ENCODE results near the gene OIT3.

DNA sequence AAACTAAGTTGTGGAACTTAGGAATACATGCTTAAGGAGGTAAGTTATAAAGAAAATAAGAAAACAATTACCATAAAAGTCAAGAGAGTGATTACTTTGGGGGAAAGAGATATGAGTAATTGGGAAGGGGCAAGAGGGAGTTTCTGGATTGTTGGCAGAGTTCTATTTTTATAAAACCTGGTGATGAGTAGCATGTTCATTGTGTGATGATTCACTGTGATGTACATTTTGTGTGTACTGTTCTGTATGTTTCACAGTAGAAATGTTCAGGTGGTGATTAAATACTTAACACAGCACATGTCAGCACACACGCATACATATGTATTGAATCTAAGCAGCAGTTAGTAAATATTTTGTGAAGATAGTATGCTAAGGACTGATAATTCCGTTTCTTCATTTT lies 9.7 kb upstream of the OIT3 start:
- TF ChIP-seq, protein P1, sequence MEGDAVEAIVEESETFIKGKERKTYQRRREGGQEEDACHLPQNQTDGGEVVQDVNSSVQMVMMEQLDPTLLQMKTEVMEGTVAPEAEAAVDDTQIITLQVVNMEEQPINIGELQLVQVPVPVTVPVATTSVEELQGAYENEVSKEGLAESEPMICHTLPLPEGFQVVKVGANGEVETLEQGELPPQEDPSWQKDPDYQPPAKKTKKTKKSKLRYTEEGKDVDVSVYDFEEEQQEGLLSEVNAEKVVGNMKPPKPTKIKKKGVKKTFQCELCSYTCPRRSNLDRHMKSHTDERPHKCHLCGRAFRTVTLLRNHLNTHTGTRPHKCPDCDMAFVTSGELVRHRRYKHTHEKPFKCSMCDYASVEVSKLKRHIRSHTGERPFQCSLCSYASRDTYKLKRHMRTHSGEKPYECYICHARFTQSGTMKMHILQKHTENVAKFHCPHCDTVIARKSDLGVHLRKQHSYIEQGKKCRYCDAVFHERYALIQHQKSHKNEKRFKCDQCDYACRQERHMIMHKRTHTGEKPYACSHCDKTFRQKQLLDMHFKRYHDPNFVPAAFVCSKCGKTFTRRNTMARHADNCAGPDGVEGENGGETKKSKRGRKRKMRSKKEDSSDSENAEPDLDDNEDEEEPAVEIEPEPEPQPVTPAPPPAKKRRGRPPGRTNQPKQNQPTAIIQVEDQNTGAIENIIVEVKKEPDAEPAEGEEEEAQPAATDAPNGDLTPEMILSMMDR (IDR thresholded peaks at IDR 0.05): no peak
- no peak for TF ChIP-seq NRF1 (IDR thresholded peaks at IDR 0.05; ENCODE audit: low read depth, low read length)
- TF ChIP-seq RCOR1 (IDR thresholded peaks at IDR 0.05; ENCODE audit: low read length): no peak
- no peak for TF ChIP-seq EZH2phosphoT487 (IDR thresholded peaks at IDR 0.05; ENCODE audit: borderline replicate concordance, low read depth)
- no peak for TF ChIP-seq TAF1 (IDR thresholded peaks at IDR 0.05; ENCODE audit: borderline replicate concordance, low read depth, low read length)
- TF ChIP-seq EP300 (IDR thresholded peaks at IDR 0.05; ENCODE audit: borderline replicate concordance in 1 of 2, low read depth in 1 of 2, low read length in 1 of 2): no peak
- TF ChIP-seq NFIC (IDR thresholded peaks at IDR 0.05; ENCODE audit: borderline replicate concordance): no peak
